Fibroblast of lung (primary cell): Measurements from ENCODE around the gene CDK10.

Source experiments
- CTCF ChIP-seq, 2 donors: IDR thresholded peaks in 1 of 2; conservative IDR thresholded peaks in 1 of 2; 1 replicate in 1 of 2; 2 replicates in 1 of 2; pipeline ENCODE4 v1.5.1; 2011 to 2012; ENCODE audit warnings: low read length in 2 of 2, control low read depth in 1 of 2, inconsistent platforms in 1 of 2, low read depth in 1 of 2, mild to moderate bottlenecking in 1 of 2
- EZH2 ChIP-seq: IDR thresholded peaks from 2 replicates; pipeline ENCODE4 v1.5.1; 2012; ENCODE audit warnings: low read length, control low read depth, mild to moderate bottlenecking; ENCODE audit errors: missing control alignments

DNA sequence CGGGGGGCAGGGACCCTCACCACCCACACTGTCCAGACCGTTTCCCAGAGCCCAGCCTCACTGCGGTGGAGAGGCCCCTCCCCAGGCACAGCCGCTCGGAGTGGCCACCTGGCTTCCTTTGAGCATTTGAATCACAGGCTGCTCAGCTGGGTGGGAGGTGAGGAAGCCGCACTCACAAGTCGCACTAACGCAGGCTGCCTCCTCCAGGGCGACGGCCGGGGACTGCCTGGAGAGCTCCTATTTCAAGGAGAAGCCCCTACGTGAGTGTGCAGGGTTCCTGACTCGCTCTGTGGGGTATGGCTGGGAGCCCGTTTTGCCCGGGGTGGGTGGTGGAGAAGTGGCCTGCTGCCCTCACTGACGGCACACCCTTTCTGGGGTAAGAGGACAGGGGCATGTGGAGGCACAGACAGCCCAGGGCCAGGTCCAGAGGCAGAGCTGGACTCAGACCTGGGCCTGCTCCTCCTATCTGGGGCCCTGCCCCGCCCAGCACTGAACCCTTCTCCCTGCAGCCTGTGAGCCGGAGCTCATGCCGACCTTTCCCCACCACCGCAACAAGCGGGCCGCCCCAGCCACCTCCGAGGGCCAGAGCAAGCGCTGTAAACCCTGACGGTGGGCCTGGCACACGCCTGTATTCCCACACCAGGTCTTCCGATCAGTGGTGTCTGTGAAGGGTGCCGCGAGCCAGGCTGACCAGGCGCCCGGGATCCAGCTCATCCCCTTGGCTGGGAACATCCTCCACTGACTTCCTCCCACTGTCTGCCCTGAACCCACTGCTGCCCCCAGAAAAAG, 8.8 kb downstream of the CDK10 start:
- TF ChIP-seq CTCF (conservative IDR thresholded peaks at IDR 0.05 in 1 of 2, IDR thresholded peaks at IDR 0.05 in 1 of 2; ENCODE audit: low read depth in 1 of 2, low read length in 2 of 2) (no peak), EZH2 (no peak)
